ENCODE measurements around the gene OGFOD3.

- no peak for TF ChIP-seq POLR2A (IDR thresholded peaks at IDR 0.05)
- TF ChIP-seq POLR2AphosphoS5 (IDR thresholded peaks at IDR 0.05) = no peak
- no peak for TF ChIP-seq CTCF (IDR thresholded peaks at IDR 0.05)
- TF ChIP-seq EP300 (IDR thresholded peaks at IDR 0.05) = no peak
Measured at GRCh38 chr17:82446124-82446523, 27.7 kb upstream of the OGFOD3 start.

Measured in stomach (tissue), 4 donors.